Jurkat, Clone E6-1 (cell line): Measurements from ENCODE around the gene CYP2J2.
A peak's percentile ranks its signal among the peaks of the same experiment; 100 is the strongest.
"Not testable (repeated sequence)": the region's sequence is repeated elsewhere in the genome, so short reads cannot be mapped to it uniquely, and the experiment has no call there.

Source experiments
- DNase-seq: peaks from one replicate; pipeline ENCODE4 v3.0.0-alpha.2; 2011; ENCODE audit warnings: low read depth, low spot score
- H3K4me3 ChIP-seq: 2 replicates; pipeline ENCODE4 v1.5.1; 2011; ENCODE audit warnings: mild to moderate bottlenecking, low read length, control low read depth, moderate library complexity

The CYP2J2 gene

GRCh38 chr1:59927213-59927612 lies 640 bp upstream of the CYP2J2 start:
- H3K4me3 ChIP-seq = no peak overlapping the region
- DNase-seq = no peak

GRCh38 chr1:59924653-59925052 lies 1.9 kb downstream of the CYP2J2 start:
- no peak for DNase-seq
- H3K4me3 ChIP-seq = no peak overlapping the region

- not testable (repeated sequence) for DNase-seq, H3K4me3 ChIP-seq
Observed at GRCh38 chr1:59921258-59921899, 5.2 kb downstream of the CYP2J2 start.

GRCh38 chr1:59919746-59920145 lies 6.8 kb downstream of the CYP2J2 start:
- H3K4me3 ChIP-seq = no peak overlapping the region
- DNase-seq = no peak

- DNase-seq = no peak
- no peak overlapping the region for H3K4me3 ChIP-seq
Observed at GRCh38 chr1:59917785-59918180, 8.8 kb downstream of the CYP2J2 start.

- H3K4me3 ChIP-seq = no peak overlapping the region
- no peak for DNase-seq
Observed at GRCh38 chr1:59917026-59917784, 9.4 kb downstream of the CYP2J2 start.

- no peak for DNase-seq
- no peak overlapping the region for H3K4me3 ChIP-seq
Observed at GRCh38 chr1:59915516-59915915, 11.1 kb downstream of the CYP2J2 start.

- not testable (repeated sequence) for H3K4me3 ChIP-seq, DNase-seq
Observed at GRCh38 chr1:59914791-59915286, 11.7 kb downstream of the CYP2J2 start.

- H3K4me3 ChIP-seq = no peak overlapping the region
- DNase-seq = no peak
Observed at GRCh38 chr1:59908682-59909081, 17.9 kb downstream of the CYP2J2 start.

GRCh38 chr1:59908084-59908483 lies 18.5 kb downstream of the CYP2J2 start:
- no peak for DNase-seq
- no peak overlapping the region for H3K4me3 ChIP-seq

- no peak overlapping the region for H3K4me3 ChIP-seq
- DNase-seq = no peak
Observed at GRCh38 chr1:59906931-59907330, 19.6 kb downstream of the CYP2J2 start.

GRCh38 chr1:59903141-59903754 lies 23.3 kb downstream of the CYP2J2 start:
- peak; percentile 20 for DNase-seq
- H3K4me3 ChIP-seq = no peak overlapping the region

- no peak overlapping the region for H3K4me3 ChIP-seq
- DNase-seq = no peak
Observed at GRCh38 chr1:59901770-59902388, 24.7 kb downstream of the CYP2J2 start.

- no peak for DNase-seq
- H3K4me3 ChIP-seq = no peak overlapping the region
Observed at GRCh38 chr1:59900640-59901039, 25.9 kb downstream of the CYP2J2 start.

GRCh38 chr1:59898927-59899326 lies 27.6 kb downstream of the CYP2J2 start:
- DNase-seq = no peak
- H3K4me3 ChIP-seq = no peak overlapping the region

GRCh38 chr1:59897165-59897564 lies 29.4 kb downstream of the CYP2J2 start:
- DNase-seq = no peak
- H3K4me3 ChIP-seq = no peak overlapping the region

- peak; percentile 72 for DNase-seq
- H3K4me3 ChIP-seq = no peak overlapping the region; the same call in 1 of the 2 replicates
Observed at GRCh38 chr1:59892841-59893811, 33.4 kb downstream of the CYP2J2 start.

GRCh38 chr1:59885160-59885832 lies 41.3 kb downstream of the CYP2J2 start:
- no peak overlapping the region for H3K4me3 ChIP-seq
- DNase-seq = no peak
